Loucy (cell line): ENCODE results near the gene DLG2.

Experiments used
- H2AFZ ChIP-seq: fragments of 200-600 bp; sonication (generic); 2 replicates; pipeline ENCODE4 v1.6.0; 2016; ENCODE audit warnings: antibody characterized with exemption, mild to moderate bottlenecking, low read length, moderate library complexity
- H3F3A ChIP-seq: fragments of 200-600 bp; 2 replicates; pipeline ENCODE4 v1.6.0; 2016; ENCODE audit warnings: antibody characterized with exemption, low read depth, mild to moderate bottlenecking
- H3K27me3 ChIP-seq: fragments of 200-600 bp; sonication (generic); 2 replicates; pipeline ENCODE4 v1.6.1; 2014; ENCODE audit warnings: low read length, mild to moderate bottlenecking; ENCODE audit not compliant: insufficient read depth, poor library complexity, severe bottlenecking
- H3K36me3 ChIP-seq: fragments of 200-600 bp; sonication (generic); 2 replicates; pipeline ENCODE4 v1.6.1; 2016; ENCODE audit warnings: low read length; ENCODE audit not compliant: insufficient read depth
- H3K4me1 ChIP-seq: fragments of 200-600 bp; sonication (generic); 2 replicates; pipeline ENCODE4 v1.5.1; 2014; ENCODE audit warnings: low read length, mild to moderate bottlenecking; ENCODE audit not compliant: insufficient read depth, poor library complexity, severe bottlenecking
- H3K4me2 ChIP-seq: fragments of 200-600 bp; sonication (generic); 2 replicates; pipeline ENCODE4 v1.6.0; 2014; ENCODE audit warnings: antibody characterized with exemption, low read length, low read depth, mild to moderate bottlenecking; ENCODE audit not compliant: poor library complexity, severe bottlenecking
- H3K4me3 ChIP-seq: fragments of 200-600 bp; sonication (generic); 2 replicates; pipeline ENCODE4 v1.5.1; 2014; ENCODE audit warnings: low read length, mild to moderate bottlenecking, mixed read lengths; ENCODE audit not compliant: poor library complexity, severe bottlenecking
- H3K79me2 ChIP-seq: fragments of 200-600 bp; sonication (generic); 2 replicates; pipeline ENCODE4 v1.6.1; 2014; ENCODE audit warnings: low read length; ENCODE audit not compliant: insufficient read depth
- H3K9ac ChIP-seq: fragments of 200-600 bp; sonication (generic); 2 replicates; pipeline ENCODE4 v1.6.0; 2014; ENCODE audit warnings: mild to moderate bottlenecking, low read depth, low read length, moderate library complexity; ENCODE audit not compliant: poor library complexity, severe bottlenecking
- H3K9me2 ChIP-seq: fragments of 200-600 bp; sonication (generic); replicated peaks from 2 replicates; pipeline ENCODE4 v1.6.1; 2016; ENCODE audit warnings: low read depth, low read length, mixed read lengths
- H3K9me3 ChIP-seq: fragments of 200-600 bp; sonication (generic); 2 replicates; pipeline ENCODE4 v1.6.1; 2014; ENCODE audit warnings: mild to moderate bottlenecking, antibody characterized with exemption, low read length, low read depth; ENCODE audit not compliant: insufficient read depth
- H4K20me1 ChIP-seq: fragments of 200-600 bp; sonication (generic); 2 replicates; pipeline ENCODE4 v1.6.0; 2014; ENCODE audit warnings: antibody characterized with exemption, low read length, mild to moderate bottlenecking; ENCODE audit not compliant: insufficient read depth, poor library complexity, severe bottlenecking
- CTCF ChIP-seq: fragments of 200-600 bp; sonication (generic); conservative IDR thresholded peaks from 2 replicates; pipeline ENCODE4 v1.5.1; 2014; ENCODE audit warnings: mild to moderate bottlenecking, antibody characterized with exemption, low read length
- EZH2phosphoT487 ChIP-seq: fragments of 200-600 bp; IDR thresholded peaks from 2 replicates; pipeline ENCODE4 v1.6.1; 2018; ENCODE audit warnings: antibody characterized with exemption, mild to moderate bottlenecking, moderate library complexity, borderline replicate concordance

Gene DLG2

GRCh38 chr11:85028329-85029101, 598.6 kb downstream of the DLG2 start:
- Histone ChIP-seq H2AFZ (no peak overlapping the region), H3K27me3 (no peaks in the 10 kb centered on the region)
- no peak for TF ChIP-seq EZH2phosphoT487
- TF ChIP-seq CTCF: no peak

GRCh38 chr11:85027346-85027745, 599.8 kb downstream of the DLG2 start:
- H3F3A ChIP-seq: no peaks in the 10 kb centered on the region
- H3K9ac ChIP-seq: no peak overlapping the region
- H3K9me3 ChIP-seq: no peaks in the 10 kb centered on the region
- H3K36me3 ChIP-seq: no peaks in the 10 kb centered on the region
- no peak overlapping the region for H3K4me2 ChIP-seq
- H2AFZ ChIP-seq: no peak overlapping the region
- H3K27me3 ChIP-seq: no peaks in the 10 kb centered on the region
- no peak overlapping the region for H3K4me3 ChIP-seq
- TF ChIP-seq EZH2phosphoT487: no peak
- no peak for TF ChIP-seq CTCF
- H3K9me2 ChIP-seq: no peaks in the 10 kb centered on the region
- H4K20me1 ChIP-seq: no peaks in the 10 kb centered on the region
- H3K79me2 ChIP-seq: no peaks in the 10 kb centered on the region
- no peaks in the 10 kb centered on the region for H3K4me1 ChIP-seq

More at GRCh38 chr11:85028329-85029101, 598.6 kb downstream of the DLG2 start:
- Histone ChIP-seq H3K36me3 (no peaks in the 10 kb centered on the region), H3K4me1 (no peaks in the 10 kb centered on the region), H3K9me3 (no peaks in the 10 kb centered on the region), H3F3A (no peaks in the 10 kb centered on the region), H4K20me1 (no peaks in the 10 kb centered on the region), H3K4me2 (no peak overlapping the region), H3K9ac (no peak overlapping the region), H3K79me2 (no peaks in the 10 kb centered on the region), H3K9me2 (no peaks in the 10 kb centered on the region), H3K4me3 (no peak overlapping the region)

- Histone ChIP-seq H3K4me2 (no peak overlapping the region), H4K20me1 (no peaks in the 10 kb centered on the region), H3K9ac (no peak overlapping the region), H3K4me1 (no peaks in the 10 kb centered on the region), H3F3A (no peaks in the 10 kb centered on the region), H3K9me2 (no peaks in the 10 kb centered on the region), H3K4me3 (no peak overlapping the region), H3K27me3 (no peaks in the 10 kb centered on the region), H3K9me3 (no peaks in the 10 kb centered on the region), H3K36me3 (no peaks in the 10 kb centered on the region), H3K79me2 (no peaks in the 10 kb centered on the region), H2AFZ (no peak overlapping the region)
- TF ChIP-seq CTCF (no peak), EZH2phosphoT487 (no peak)
Observed at GRCh38 chr11:85021058-85021457, 606.1 kb downstream of the DLG2 start.
